Liver (tissue), 3 donors: ENCODE measurements around the gene CNTLN.

Source experiments
- CTCF ChIP-seq: fragments of 150-350 bp; IDR thresholded peaks from 2 replicates; pipeline ENCODE4 v1.5.1; 2017; ENCODE audit warnings: improper control_type of control experiment, low read depth, low read length; ENCODE audit not compliant: missing input control
- FOXA2 ChIP-seq: IDR thresholded peaks from 2 replicates; pipeline ENCODE4 v1.6.1; 2016; ENCODE audit warnings: antibody characterized with exemption
- RAD21 ChIP-seq, 2 donors: IDR thresholded peaks; 2 replicates each; pipeline ENCODE4 v1.6.1; 2016; ENCODE audit warnings: antibody characterized with exemption in 2 of 2, mild to moderate bottlenecking in 2 of 2
- SP1 ChIP-seq: IDR thresholded peaks from 2 replicates; pipeline ENCODE4 v1.6.1; 2018; ENCODE audit warnings: antibody characterized with exemption, mild to moderate bottlenecking
- TF ChIP-seq, protein P1 (sequence below): IDR thresholded peaks from 2 replicates; pipeline ENCODE4 v1.6.1; 2016; ENCODE audit warnings: antibody characterized with exemption
- TF ChIP-seq, protein P2 (sequence below): IDR thresholded peaks from 2 replicates; pipeline ENCODE4 v1.6.1; 2016; ENCODE audit warnings: antibody characterized with exemption, mild to moderate bottlenecking
- donor health status: healthy.
- donor health status: healthy.

GRCh38 chr9:17389026-17389425 lies 254.2 kb downstream of the CNTLN start:
- TF ChIP-seq RAD21 (IDR thresholded peaks at IDR 0.05) = no peak
- TF ChIP-seq, protein P1, sequence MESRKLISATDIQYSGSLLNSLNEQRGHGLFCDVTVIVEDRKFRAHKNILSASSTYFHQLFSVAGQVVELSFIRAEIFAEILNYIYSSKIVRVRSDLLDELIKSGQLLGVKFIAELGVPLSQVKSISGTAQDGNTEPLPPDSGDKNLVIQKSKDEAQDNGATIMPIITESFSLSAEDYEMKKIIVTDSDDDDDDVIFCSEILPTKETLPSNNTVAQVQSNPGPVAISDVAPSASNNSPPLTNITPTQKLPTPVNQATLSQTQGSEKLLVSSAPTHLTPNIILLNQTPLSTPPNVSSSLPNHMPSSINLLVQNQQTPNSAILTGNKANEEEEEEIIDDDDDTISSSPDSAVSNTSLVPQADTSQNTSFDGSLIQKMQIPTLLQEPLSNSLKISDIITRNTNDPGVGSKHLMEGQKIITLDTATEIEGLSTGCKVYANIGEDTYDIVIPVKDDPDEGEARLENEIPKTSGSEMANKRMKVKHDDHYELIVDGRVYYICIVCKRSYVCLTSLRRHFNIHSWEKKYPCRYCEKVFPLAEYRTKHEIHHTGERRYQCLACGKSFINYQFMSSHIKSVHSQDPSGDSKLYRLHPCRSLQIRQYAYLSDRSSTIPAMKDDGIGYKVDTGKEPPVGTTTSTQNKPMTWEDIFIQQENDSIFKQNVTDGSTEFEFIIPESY = no peak
- no peak for TF ChIP-seq CTCF
- no peak for TF ChIP-seq FOXA2
- no peak for TF ChIP-seq SP1
- TF ChIP-seq, protein P2, sequence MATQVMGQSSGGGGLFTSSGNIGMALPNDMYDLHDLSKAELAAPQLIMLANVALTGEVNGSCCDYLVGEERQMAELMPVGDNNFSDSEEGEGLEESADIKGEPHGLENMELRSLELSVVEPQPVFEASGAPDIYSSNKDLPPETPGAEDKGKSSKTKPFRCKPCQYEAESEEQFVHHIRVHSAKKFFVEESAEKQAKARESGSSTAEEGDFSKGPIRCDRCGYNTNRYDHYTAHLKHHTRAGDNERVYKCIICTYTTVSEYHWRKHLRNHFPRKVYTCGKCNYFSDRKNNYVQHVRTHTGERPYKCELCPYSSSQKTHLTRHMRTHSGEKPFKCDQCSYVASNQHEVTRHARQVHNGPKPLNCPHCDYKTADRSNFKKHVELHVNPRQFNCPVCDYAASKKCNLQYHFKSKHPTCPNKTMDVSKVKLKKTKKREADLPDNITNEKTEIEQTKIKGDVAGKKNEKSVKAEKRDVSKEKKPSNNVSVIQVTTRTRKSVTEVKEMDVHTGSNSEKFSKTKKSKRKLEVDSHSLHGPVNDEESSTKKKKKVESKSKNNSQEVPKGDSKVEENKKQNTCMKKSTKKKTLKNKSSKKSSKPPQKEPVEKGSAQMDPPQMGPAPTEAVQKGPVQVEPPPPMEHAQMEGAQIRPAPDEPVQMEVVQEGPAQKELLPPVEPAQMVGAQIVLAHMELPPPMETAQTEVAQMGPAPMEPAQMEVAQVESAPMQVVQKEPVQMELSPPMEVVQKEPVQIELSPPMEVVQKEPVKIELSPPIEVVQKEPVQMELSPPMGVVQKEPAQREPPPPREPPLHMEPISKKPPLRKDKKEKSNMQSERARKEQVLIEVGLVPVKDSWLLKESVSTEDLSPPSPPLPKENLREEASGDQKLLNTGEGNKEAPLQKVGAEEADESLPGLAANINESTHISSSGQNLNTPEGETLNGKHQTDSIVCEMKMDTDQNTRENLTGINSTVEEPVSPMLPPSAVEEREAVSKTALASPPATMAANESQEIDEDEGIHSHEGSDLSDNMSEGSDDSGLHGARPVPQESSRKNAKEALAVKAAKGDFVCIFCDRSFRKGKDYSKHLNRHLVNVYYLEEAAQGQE = no peak
